ES-I3 (cell line): ENCODE measurements around the gene BTNL3.
A peak's percentile ranks its signal among the peaks of the same experiment; 100 is the strongest.
"Not testable (repeated sequence)": the region's sequence is repeated elsewhere in the genome, so short reads cannot be mapped to it uniquely, and the experiment has no call there.

Experiments
- H3K36me3 ChIP-seq: 2 replicates; pipeline ENCODE4 v1.6.1; 2013; ENCODE audit warnings: mild to moderate bottlenecking, low read length, control low read depth, moderate library complexity; ENCODE audit not compliant: insufficient read depth
- H3K4me1 ChIP-seq: 2 replicates; pipeline ENCODE4 v1.6.1; 2013; ENCODE audit warnings: mild to moderate bottlenecking, control low read depth, low read length; ENCODE audit not compliant: insufficient read depth
- H3K9ac ChIP-seq: 2 replicates; pipeline ENCODE4 v1.6.1; 2013; ENCODE audit warnings: low read depth, mild to moderate bottlenecking, low read length, moderate library complexity
- H3K9me3 ChIP-seq: 2 replicates; pipeline ENCODE4 v1.6.1; 2013; ENCODE audit warnings: mild to moderate bottlenecking, low read length, moderate library complexity; ENCODE audit not compliant: control insufficient read depth, insufficient read depth

Gene BTNL3

GRCh38 chr5:180990882-180991242 lies 2.2 kb downstream of the BTNL3 start:
- no peaks in the 10 kb centered on the region for H3K4me1 ChIP-seq
- no peaks in the 10 kb centered on the region for H3K36me3 ChIP-seq
- no peaks in the 10 kb centered on the region for H3K9me3 ChIP-seq
- no peak overlapping the region for H3K9ac ChIP-seq

DNA sequence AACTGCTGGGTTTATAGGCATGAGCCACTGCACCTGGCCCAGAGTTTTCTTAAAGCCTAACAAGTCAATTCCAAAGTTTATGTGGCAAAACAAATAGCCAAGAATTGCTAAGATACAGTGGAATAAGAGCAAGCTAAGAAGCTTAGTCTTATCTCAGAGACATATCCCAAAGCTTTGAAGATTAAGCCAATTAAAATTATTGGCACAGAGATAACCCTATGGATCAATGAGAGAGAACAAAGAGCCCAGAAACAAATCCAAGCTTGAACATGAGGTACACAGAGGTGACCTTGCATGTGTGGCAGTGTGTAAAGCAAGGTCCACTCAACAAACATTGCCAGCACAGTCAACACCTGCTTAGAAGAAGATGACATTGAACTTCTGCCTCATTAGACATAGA lies 13.3 kb downstream of the BTNL3 start:
- Histone ChIP-seq H3K9me3 (no peaks in the 10 kb centered on the region), H3K9ac (no peak overlapping the region), H3K4me1 (no peaks in the 10 kb centered on the region), H3K36me3 (no peaks in the 10 kb centered on the region)

GRCh38 chr5:181005791-181006190 lies 17.1 kb downstream of the BTNL3 start:
- Histone ChIP-seq H3K9me3 (no peaks in the 10 kb centered on the region), H3K9ac (no peak overlapping the region), H3K4me1 (no peaks in the 10 kb centered on the region), H3K36me3 (no peaks in the 10 kb centered on the region)

DNA sequence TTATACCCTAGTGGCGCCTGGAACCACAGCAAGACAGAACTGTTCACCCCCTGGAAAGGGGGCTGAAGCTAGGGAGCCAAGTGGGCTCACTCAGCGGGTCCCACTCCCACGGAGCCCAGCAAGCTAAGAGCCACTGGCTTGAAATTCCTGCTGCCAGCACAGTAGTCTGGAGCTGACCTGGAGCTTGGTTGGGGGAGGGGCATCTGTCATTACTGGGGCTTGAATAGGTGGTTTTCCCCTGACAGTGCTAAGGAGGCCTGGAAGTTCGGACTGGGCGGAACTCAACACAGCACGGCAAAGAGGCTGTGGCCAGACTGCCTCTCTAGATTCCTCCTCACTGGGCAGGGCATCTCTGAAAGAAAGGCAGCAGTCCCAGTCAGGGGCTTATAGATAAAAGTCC lies 19.5 kb downstream of the BTNL3 start:
- no peak overlapping the region for H3K9ac ChIP-seq
- no peaks in the 10 kb centered on the region for H3K9me3 ChIP-seq
- H3K36me3 ChIP-seq: no peaks in the 10 kb centered on the region
- no peaks in the 10 kb centered on the region for H3K4me1 ChIP-seq

DNA sequence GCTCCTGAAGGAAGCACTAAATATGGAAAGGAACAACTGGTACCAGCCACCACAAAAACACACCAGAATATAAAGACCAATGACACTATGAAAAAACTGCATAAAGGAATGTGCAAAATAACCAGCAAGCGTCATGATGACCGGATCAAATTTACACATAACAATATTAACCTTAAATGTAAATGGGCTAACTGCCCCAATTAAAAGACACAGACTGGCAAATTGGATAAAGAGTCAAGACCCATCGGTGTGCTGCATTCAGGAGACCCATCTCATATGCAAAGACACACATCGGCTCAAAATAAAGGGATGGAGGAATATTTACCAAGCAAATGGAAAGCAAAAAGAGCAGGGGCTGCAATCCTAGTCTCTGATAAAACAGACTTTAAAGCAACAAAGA lies 21.4 kb downstream of the BTNL3 start:
- H3K36me3 ChIP-seq, H3K9me3 ChIP-seq, H3K9ac ChIP-seq, H3K4me1 ChIP-seq: not testable (repeated sequence)

DNA sequence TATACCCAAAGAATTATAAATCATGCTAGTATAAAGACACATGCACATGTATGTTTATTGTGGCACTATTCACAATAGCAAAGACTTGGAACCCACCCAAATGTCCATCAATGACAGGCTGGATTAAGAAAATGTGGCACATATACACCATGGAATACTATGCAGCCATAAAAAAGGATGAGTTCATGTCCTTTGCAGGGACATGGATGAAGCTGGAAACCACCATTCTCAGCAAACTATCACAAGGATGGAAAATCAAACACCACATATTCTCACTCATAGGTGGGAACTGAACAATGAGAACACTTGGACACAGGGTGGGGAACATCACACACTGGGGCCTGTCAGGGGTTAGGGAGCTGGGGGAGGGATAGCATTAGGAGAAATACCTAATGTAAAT lies 26.0 kb downstream of the BTNL3 start:
- not testable (repeated sequence) for H3K36me3 ChIP-seq, H3K9ac ChIP-seq, H3K4me1 ChIP-seq, H3K9me3 ChIP-seq

DNA sequence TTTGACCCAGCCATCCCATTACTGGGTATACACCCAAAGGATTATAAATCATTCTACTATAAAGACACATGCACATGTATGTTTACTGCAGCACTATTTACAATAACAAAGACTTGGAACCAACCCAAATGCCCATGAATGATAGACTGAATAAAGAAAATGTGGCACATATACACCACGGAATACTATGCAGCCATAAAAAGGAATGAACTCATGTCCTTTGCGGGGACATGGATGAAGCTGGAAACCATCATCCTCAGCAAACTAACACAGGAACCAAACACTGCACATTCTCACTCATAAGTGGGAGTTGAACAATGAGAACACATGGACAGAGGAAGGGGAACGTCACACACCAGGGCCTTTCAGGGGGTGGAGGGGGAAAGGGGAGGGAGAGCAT lies 28.8 kb downstream of the BTNL3 start:
- H3K9me3 ChIP-seq, H3K4me1 ChIP-seq, H3K36me3 ChIP-seq, H3K9ac ChIP-seq: not testable (repeated sequence)

- Histone ChIP-seq H3K36me3 (no peaks in the 10 kb centered on the region), H3K9ac (no peak overlapping the region), H3K4me1 (no peaks in the 10 kb centered on the region), H3K9me3 (no peaks in the 10 kb centered on the region; the same call in 1 of the 2 replicates)
Observed at GRCh38 chr5:181020688-181021087, 32.0 kb downstream of the BTNL3 start.

GRCh38 chr5:181024245-181025064 lies 35.8 kb downstream of the BTNL3 start:
- Histone ChIP-seq H3K36me3 (no peaks in the 10 kb centered on the region), H3K9ac (no peak overlapping the region), H3K9me3 (no peaks in the 10 kb centered on the region; the same call in 1 of the 2 replicates), H3K4me1 (no peaks in the 10 kb centered on the region)

DNA sequence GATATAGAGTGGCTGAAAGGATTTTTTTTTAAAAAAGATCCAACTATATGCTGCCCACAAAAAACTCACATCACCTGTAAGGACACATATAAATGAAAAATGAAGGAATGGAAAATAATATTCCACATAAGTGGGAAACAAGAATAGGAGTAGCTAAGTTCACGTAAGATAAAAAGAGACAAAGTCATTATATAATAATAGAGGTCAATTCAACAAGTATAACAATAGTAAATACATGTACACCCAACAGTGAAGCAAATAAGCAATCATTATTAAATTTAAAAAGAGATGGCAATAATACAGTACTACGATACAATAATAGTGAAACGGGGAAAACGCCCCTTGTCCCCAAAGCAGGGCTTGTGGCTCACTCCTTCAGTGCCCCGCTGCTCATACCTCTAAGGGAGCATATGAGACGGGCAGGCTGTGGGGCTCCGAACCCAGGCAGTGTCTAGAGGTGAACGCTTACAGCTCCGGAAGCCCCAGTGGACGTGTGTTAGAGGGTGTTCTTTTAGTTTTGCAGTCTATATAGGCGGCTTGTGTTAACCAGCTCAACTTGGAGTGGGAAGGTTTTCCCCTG lies 38.9 kb downstream of the BTNL3 start:
- peak overlapping the region; percentile 55; the same call in 1 of the 2 replicates for H3K9ac ChIP-seq
- no peaks in the 10 kb centered on the region for H3K4me1 ChIP-seq
- H3K36me3 ChIP-seq: no peaks in the 10 kb centered on the region
- H3K9me3 ChIP-seq: peaks cover 2% of the 10 kb centered on the region; the same call in 1 of the 2 replicates

DNA sequence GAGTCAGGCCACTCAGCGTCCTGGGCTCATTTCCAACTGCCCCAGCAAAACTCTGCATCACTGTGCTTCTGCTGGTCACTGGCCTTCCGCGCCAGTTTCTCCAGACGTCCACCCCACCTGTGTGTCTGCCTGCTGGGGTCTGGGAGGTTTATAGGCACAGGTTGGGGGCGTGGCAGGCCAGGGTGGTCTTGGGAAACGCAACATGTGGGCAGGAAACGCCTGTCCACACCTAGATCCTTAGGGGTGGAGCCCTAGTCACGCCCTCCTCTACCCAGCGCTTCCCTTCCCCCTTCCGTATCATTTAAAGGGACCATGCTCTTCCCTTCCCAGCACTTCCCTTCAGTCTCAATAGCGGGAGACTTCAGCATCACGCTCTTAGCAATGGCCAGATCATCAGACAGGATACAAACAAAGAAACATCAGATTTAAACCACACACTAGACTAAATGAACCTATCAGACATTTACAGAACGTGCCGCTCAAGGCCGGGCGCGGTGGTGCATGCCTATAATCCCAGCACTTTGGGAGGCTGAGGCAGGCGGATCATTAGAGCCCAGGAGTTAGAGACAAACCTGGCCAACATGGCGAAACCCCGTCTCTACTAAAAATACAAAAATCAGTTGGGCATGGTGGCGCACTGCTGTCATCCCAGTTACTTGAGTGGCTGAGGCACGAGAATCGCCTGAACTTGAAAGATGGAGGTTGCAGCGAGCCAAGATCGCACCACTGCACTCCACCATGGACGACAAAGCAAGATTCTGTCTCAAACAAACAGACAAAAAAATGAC lies 39.6 kb downstream of the BTNL3 start:
- Histone ChIP-seq H3K36me3 (no peaks in the 10 kb centered on the region), H3K9me3 (peaks cover 2% of the 10 kb centered on the region; the same call in 1 of the 2 replicates), H3K4me1 (no peaks in the 10 kb centered on the region), H3K9ac (peak overlapping the region; percentile 55; the same call in 1 of the 2 replicates)

DNA sequence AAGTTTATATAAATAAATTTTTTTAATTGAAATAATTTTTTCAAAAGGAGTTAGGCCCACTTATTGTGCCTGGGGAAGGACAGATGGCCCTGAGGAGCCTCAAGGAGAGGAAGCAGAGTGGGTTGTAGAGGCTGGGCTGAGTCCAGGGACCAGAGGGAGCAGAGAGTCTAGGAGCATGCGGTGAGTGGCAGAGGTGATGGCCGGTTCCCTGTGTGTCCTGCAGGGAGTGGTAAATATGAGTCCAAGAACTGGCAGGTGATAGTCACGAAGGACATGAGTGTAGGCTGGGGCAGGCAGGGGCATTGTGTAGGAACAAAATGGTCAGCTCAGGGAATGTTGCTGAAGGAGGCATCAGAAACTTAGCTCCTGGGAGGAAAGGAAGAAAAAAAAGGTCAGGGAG lies 43.1 kb downstream of the BTNL3 start:
- Histone ChIP-seq H3K36me3 (no peaks in the 10 kb centered on the region), H3K4me1 (no peaks in the 10 kb centered on the region), H3K9me3 (peaks cover 2% of the 10 kb centered on the region; the same call in 1 of the 2 replicates), H3K9ac (peak overlapping the region; percentile 34; the same call in 1 of the 2 replicates)

GRCh38 chr5:181035991-181036815 lies 47.6 kb downstream of the BTNL3 start:
- Histone ChIP-seq H3K9ac (no peak overlapping the region), H3K36me3 (no peaks in the 10 kb centered on the region)

GRCh38 chr5:181036816-181037364 lies 48.2 kb downstream of the BTNL3 start:
- Histone ChIP-seq H3K4me1 (no peaks in the 10 kb centered on the region), H3K9me3 (peaks cover 2% of the 10 kb centered on the region; the same call in 1 of the 2 replicates), H3K36me3 (no peaks in the 10 kb centered on the region), H3K9ac (no peak overlapping the region)

More at GRCh38 chr5:181035991-181036815, 47.6 kb downstream of the BTNL3 start:
- H3K4me1 ChIP-seq: no peaks in the 10 kb centered on the region
- H3K9me3 ChIP-seq: peaks cover 2% of the 10 kb centered on the region; the same call in 1 of the 2 replicates
